ENCODE data around the gene KLHL42. TPM values are rescaled to one million over a fixed set of nuclear protein-coding genes. Genes with fewer than 3 reads are reported as not detected.

Gene KLHL42
- total and polyA plus RNA-seq, 2 of the 8 experiments (the other 6 are each of a cell fraction or from before 2014, with no cell fraction given) = 13.6 to 21.6 TPM

GRCh38 chr12:27844366-27845090 lies 64.5 kb downstream of the KLHL42 start:
- Histone ChIP-seq H3K79me1 (ENCODE audit: low read depth, low read length) (no peaks in the 10 kb centered on the region), H3K9ac (replicated peaks in 1 of 4; ENCODE audit: extremely low read depth in 1 of 4, low read depth in 3 of 4, low read length in 3 of 4) (no peak overlapping the region)

More at GRCh38 chr12:27844366-27845090, 64.5 kb downstream of the KLHL42 start:
- Histone ChIP-seq H2BK15ac (ENCODE audit: low read length) (no peak overlapping the region), H2BK120ac (replicated peaks; ENCODE audit: low read depth, low read length) (no peak overlapping the region), H2AK5ac (ENCODE audit: low read depth, low read length) (no peak overlapping the region), H3K56ac (replicated peaks; ENCODE audit: insufficient read length, low read depth, low read length) (no peak overlapping the region), H3K27ac (ENCODE audit: low read depth, low read length) (no peak overlapping the region), H2BK20ac (ENCODE audit: low read length) (no peak overlapping the region), H3K18ac (ENCODE audit: extremely low read depth, low read length) (no peak overlapping the region), H3K27me3 (replicated peaks in 1 of 4; ENCODE audit: control insufficient read depth in 3 of 4, extremely low read depth in 1 of 4, insufficient read depth in 3 of 4, low read length in 3 of 4) (no peaks in the 10 kb centered on the region; a peak in 1 of 7 replicates), H4K20me1 (replicated peaks in 1 of 2; ENCODE audit: control insufficient read depth in 1 of 2, insufficient read depth in 2 of 2, low read length in 2 of 2) (no peaks in the 10 kb centered on the region), H3K23ac (ENCODE audit: insufficient read length) (no peak overlapping the region), H3K23me2 (ENCODE audit: low read depth, low read length) (no peaks in the 10 kb centered on the region; the same call in 1 of the 2 replicates), H3K9me3 (ENCODE audit: insufficient read depth in 2 of 2, low read depth in 1 of 2, low read length in 1 of 2) (no peaks in the 10 kb centered on the region), H3K14ac (ENCODE audit: insufficient read length) (no peak overlapping the region), H4K8ac (ENCODE audit: extremely low read depth, insufficient read depth, low read length) (no peak overlapping the region), H3K4me2 (ENCODE audit: insufficient read depth in 1 of 2, low read depth in 2 of 2, low read length in 2 of 2) (no peak overlapping the region), H3K4me1 (replicated peaks in 1 of 4; ENCODE audit: control insufficient read depth in 3 of 4, insufficient read depth in 4 of 4, low read length in 3 of 4) (no peaks in the 10 kb centered on the region), H3K4ac (replicated peaks; ENCODE audit: insufficient read length, low read depth, low read length) (no peak overlapping the region), H2AFZ (ENCODE audit: low read length) (no peak overlapping the region), H3K79me2 (ENCODE audit: control insufficient read depth in 1 of 2, insufficient read depth in 2 of 2, low read length in 2 of 2) (no peaks in the 10 kb centered on the region), H3K4me3 (ENCODE audit: extremely low read depth in 1 of 4, insufficient read depth in 2 of 4, low read depth in 3 of 4, low read length in 4 of 4) (no peak overlapping the region), H4K91ac (replicated peaks; ENCODE audit: insufficient read length, low read length) (no peak overlapping the region), H3K36me3 (ENCODE audit: control insufficient read depth in 2 of 4, insufficient read depth in 4 of 4, low read length in 3 of 4) (no peaks in the 10 kb centered on the region), H2BK5ac (ENCODE audit: low read depth, low read length) (no peak overlapping the region), H2BK12ac (ENCODE audit: low read depth, low read length) (no peak overlapping the region), H4K5ac (ENCODE audit: insufficient read length, low read depth, low read length) (no peak overlapping the region)
- ChIA-PET CTCF (ENCODE audit: partially characterized antibody) (interaction anchor here (0.7 to 1.7 kb wide), 5 partner anchors 15 to 94 kb away, joined by 3 to 6 read pairs (median 3); no protein-coding TSS in a partner anchor), POLR2A (ENCODE audit: partially characterized antibody) (no interaction called here)
- DNase-seq (ENCODE audit: low read depth in 1 of 2, low spot score in 2 of 2) (no peak), FAIRE-seq (no peak)
- 92% methylated on average over 15 of the region's 15 CpGs; no CpG with 5 or more reads in 1 of the 2 experiments for WGBS, 2 experiments (ENCODE audit: extremely low coverage in 1 of 2, insufficient coverage in 1 of 2, insufficient read length in 1 of 2, insufficient replicate concordance in 2 of 2, low coverage in 1 of 2, low lambda C conversion rate in 2 of 2, missing lambda C conversion rate in 1 of 2)
- TF ChIP-seq SIRT6 (IDR thresholded peaks at IDR 0.05; ENCODE audit: low read length) = no peak
- TF ChIP-seq FOSL1 (IDR thresholded peaks at IDR 0.05; ENCODE audit: insufficient read depth, low read depth, low read length) = no peak
- TF ChIP-seq EGR1 (IDR thresholded peaks at IDR 0.05; ENCODE audit: borderline replicate concordance, low read depth, low read length) = no peak
- no peak for TF ChIP-seq TAF1 (IDR thresholded peaks at IDR 0.05; ENCODE audit: low read depth, low read length)
- no peak for TF ChIP-seq SIX5 (IDR thresholded peaks at IDR 0.05; ENCODE audit: low read depth, low read length)
- TF ChIP-seq, protein P1, sequence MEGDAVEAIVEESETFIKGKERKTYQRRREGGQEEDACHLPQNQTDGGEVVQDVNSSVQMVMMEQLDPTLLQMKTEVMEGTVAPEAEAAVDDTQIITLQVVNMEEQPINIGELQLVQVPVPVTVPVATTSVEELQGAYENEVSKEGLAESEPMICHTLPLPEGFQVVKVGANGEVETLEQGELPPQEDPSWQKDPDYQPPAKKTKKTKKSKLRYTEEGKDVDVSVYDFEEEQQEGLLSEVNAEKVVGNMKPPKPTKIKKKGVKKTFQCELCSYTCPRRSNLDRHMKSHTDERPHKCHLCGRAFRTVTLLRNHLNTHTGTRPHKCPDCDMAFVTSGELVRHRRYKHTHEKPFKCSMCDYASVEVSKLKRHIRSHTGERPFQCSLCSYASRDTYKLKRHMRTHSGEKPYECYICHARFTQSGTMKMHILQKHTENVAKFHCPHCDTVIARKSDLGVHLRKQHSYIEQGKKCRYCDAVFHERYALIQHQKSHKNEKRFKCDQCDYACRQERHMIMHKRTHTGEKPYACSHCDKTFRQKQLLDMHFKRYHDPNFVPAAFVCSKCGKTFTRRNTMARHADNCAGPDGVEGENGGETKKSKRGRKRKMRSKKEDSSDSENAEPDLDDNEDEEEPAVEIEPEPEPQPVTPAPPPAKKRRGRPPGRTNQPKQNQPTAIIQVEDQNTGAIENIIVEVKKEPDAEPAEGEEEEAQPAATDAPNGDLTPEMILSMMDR (IDR thresholded peaks at IDR 0.05; ENCODE audit: control extremely low read depth in 1 of 3, insufficient read depth in 1 of 3, low read depth in 1 of 3, low read length in 3 of 3) = no peak
- no peak for TF ChIP-seq KDM5A (IDR thresholded peaks at IDR 0.05; ENCODE audit: low read length)

All from H1 (cell line).